HG02885 (cell line): ENCODE measurements around the gene GGTLC3.
"Not testable (repeated sequence)": the region's sequence is repeated elsewhere in the genome, so short reads cannot be mapped to it uniquely, and the experiment has no call there.

Experiments used
- ATAC-seq: cut with Tn5 transposase; IDR thresholded peaks from one replicate; pipeline ENCODE4 v1.9.1; 2021; ENCODE audit warnings: mild to moderate bottlenecking; ENCODE audit not compliant: unreplicated experiment, poor library complexity

The GGTLC3 gene

DNA sequence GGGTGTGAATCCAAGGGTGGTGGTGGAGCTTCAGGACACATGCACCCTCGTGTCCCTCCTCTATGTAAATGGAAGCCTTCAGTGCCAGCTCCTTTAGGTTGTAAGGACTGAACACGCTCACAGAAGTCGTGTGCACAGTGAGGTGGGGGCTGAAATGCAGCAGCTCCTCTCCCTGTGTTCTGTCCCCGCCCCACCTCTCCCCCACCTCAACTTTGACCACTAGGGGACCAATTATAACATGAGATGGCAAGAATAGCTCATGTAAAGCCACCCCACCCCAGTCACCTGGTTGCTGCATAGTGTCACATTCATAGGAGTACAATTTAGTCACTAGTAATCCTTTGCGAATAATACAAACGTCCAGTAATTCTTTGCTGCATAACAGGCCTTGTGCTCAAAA, 4.8 kb upstream of the GGTLC3 start:
- ATAC-seq = not testable (repeated sequence)

DNA sequence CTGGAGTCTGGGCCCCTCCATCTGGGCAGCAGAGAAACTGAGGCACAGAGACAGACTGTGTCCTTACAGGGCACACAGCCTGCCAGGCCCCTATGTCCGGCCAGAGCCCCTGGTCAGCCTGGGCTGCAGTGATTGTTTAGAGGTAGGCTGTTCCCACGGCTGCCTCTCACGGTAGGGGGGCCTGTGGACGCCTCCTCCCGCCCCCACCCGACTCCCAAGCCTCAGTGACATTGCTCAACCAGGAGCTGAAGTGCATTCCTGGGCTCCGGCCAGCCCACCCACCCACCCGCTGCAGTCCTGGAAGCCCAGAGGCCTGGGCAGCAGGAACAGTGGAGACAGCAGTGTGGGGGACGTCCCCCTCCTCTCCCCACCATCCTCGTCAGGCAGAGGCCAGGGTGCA, 4.5 kb downstream of the GGTLC3 start:
- ATAC-seq = not testable (repeated sequence)

DNA sequence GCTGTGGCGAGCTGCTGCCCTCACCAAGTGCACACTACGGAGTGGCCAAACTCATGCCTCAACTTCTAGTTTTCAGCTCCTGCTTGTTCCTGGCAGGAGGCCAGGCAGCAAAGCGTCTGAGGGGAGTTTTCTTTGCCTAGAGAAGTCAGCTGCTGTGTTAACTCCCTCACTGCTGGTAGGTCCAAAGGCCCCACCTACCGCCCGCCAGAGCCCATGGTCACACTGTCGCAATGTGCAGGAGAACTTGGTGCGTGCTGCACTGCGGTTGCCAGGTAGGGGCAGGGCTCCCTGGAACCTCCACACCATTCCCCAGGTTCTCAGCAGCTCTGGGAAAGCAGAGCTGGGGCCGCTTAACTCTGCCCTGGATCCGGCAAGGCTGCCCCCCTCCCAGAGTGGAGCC, 5.6 kb downstream of the GGTLC3 start:
- not testable (repeated sequence) for ATAC-seq

DNA sequence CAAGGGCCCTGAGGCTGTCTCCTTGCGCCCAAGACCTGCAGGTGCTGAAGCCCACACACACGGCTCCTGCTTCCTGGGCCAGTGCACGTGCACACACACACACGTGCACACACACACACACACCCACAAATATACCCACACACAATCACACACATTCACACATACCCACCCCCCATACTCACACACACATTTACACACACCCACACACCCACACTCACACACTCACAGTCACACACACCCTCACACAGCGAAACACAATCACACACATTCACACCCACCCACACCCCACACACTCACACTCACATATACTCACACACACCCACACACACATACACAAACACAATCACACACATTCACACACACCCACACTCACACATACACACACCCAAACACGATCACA, 6.6 kb downstream of the GGTLC3 start:
- ATAC-seq = not testable (repeated sequence)

DNA sequence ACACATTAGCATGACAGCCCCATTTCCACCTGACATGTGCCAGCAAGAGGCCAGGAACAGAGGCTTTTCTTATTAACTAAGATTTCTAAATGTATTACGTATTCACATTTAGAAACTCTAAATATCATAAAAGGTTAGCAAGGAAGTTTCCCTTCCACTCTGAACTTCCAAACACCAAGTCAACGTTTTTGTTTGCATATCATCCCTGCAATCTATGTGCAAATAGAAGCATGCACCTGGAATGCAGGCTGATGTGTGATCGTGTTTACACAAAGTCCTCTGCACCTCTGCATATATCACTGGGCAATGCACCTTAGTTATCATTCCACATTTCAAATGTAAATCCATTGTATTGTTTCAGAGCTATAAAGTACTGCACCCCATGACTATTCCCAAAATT, 21.7 kb downstream of the GGTLC3 start:
- ATAC-seq = not testable (repeated sequence)
